ENCODE measurements around the gene CENPW. TPM values are rescaled to one million over a fixed set of nuclear protein-coding genes. Genes with fewer than 3 reads are reported as not detected.

CENPW gene
- total RNA-seq, 1 experiment from 2014 or later = 82.3 TPM

GRCh38 chr6:126312013-126312665, 27.8 kb upstream of the CENPW start:
- no peaks in the 10 kb centered on the region for H3K79me2 ChIP-seq (ENCODE audit: insufficient read depth, low read length)
- no peaks in the 10 kb centered on the region for H3K79me1 ChIP-seq (ENCODE audit: insufficient read depth, low read depth, low read length, poor library complexity, severe bottlenecking)
- Mint-ChIP-seq H3K27ac (no peak overlapping the region), H3K27me3 (ENCODE audit: low read depth) (no peaks in the 10 kb centered on the region), H3K9me3 (no peaks in the 10 kb centered on the region), H3K36me3 (ENCODE audit: insufficient read depth in 1 of 3, low read depth in 3 of 3) (no peaks in the 10 kb centered on the region), H3K4me3 (no peak overlapping the region), H3K4me1 (no peaks in the 10 kb centered on the region)
- no peak overlapping the region for H4K5ac ChIP-seq (ENCODE audit: insufficient read length, low read depth, low read length)
- no CpG with 5 or more reads among the region's 1 CpG for WGBS (ENCODE audit: extremely low coverage, insufficient read length, low lambda C conversion rate)
- H3K18ac ChIP-seq (ENCODE audit: insufficient read length, low read depth, low read length) = no peak overlapping the region
- TF ChIP-seq CTCF (conservative IDR thresholded peaks at IDR 0.05) = peak; percentile 60
- H4K8ac ChIP-seq (replicated peaks; ENCODE audit: insufficient read length, low read depth, low read length) = no peak overlapping the region
- no peaks in the 10 kb centered on the region for H4K20me1 ChIP-seq (ENCODE audit: control insufficient read depth, insufficient read depth, insufficient read length)
- H3K23me2 ChIP-seq (ENCODE audit: insufficient read length, low read depth, low read length, poor library complexity, severe bottlenecking) = no peaks in the 10 kb centered on the region
- H3K4me1 ChIP-seq (ENCODE audit: insufficient read depth, low read length) = no peaks in the 10 kb centered on the region
- no peak overlapping the region for H3K14ac ChIP-seq (ENCODE audit: insufficient read depth, low read length)
- no peak overlapping the region for H2BK5ac ChIP-seq (ENCODE audit: insufficient read length, low read length)
- H2BK12ac ChIP-seq (ENCODE audit: insufficient read length, low read depth, low read length) = no peak overlapping the region
- H3K27me3 ChIP-seq (ENCODE audit: insufficient read depth, low read length) = no peaks in the 10 kb centered on the region
- no peak overlapping the region for H2BK15ac ChIP-seq (ENCODE audit: low read depth, low read length)
- no peak overlapping the region for H3K27ac ChIP-seq (ENCODE audit: insufficient read length, low read depth, low read length)
- no peak overlapping the region for H2AK5ac ChIP-seq (ENCODE audit: insufficient read length, low read length)
- H3K4me2 ChIP-seq (ENCODE audit: insufficient read depth, insufficient read length, low read length) = no peak overlapping the region
- H2AFZ ChIP-seq (ENCODE audit: low read length) = no peak overlapping the region
- no peak overlapping the region for H3T11ph ChIP-seq (ENCODE audit: low read length)
- H4K91ac ChIP-seq (ENCODE audit: insufficient read length, low read depth, low read length) = no peak overlapping the region
- H3K9me3 ChIP-seq (ENCODE audit: control insufficient read depth, low read depth, low read length) = no peaks in the 10 kb centered on the region
- DNase-seq = peak; percentile 27
- no peak overlapping the region for H3K23ac ChIP-seq (ENCODE audit: insufficient read length, low read depth, low read length)
- H3K56ac ChIP-seq (ENCODE audit: insufficient read length, low read depth, low read length) = no peak overlapping the region
- H3K4ac ChIP-seq (ENCODE audit: low read depth, low read length) = no peak overlapping the region
- no peak overlapping the region for H2BK120ac ChIP-seq (ENCODE audit: low read depth, low read length, poor library complexity, severe bottlenecking)
- no peak overlapping the region for H3K9ac ChIP-seq (ENCODE audit: extremely low read depth, insufficient read length, low read length)
- no peak overlapping the region for H2BK20ac ChIP-seq (ENCODE audit: low read depth, low read length, poor library complexity, severe bottlenecking)
